ENCODE measurements around the gene SUPT3H. TPM values are rescaled to one million over a fixed set of nuclear protein-coding genes. Genes with fewer than 3 reads are reported as not detected.
"Not testable (repeated sequence)": the region's sequence is repeated elsewhere in the genome, so short reads cannot be mapped to it uniquely, and the experiment has no call there.

SUPT3H gene
- total RNA-seq, 3 donors from 2014 or later, result 6.9 to 15.1 (median 13.6) TPM

- no peak for DNase-seq (ENCODE audit: low spot score in 2 of 2)
- no peak overlapping the region for H3K4me3 ChIP-seq
- intact Hi-C loops (cut with DNase I; ENCODE audit: low total_unique reads), result no loop called here
These were observed 509.4 kb downstream of the SUPT3H start for GRCh38 chr6:44868335-44868668.

DNA sequence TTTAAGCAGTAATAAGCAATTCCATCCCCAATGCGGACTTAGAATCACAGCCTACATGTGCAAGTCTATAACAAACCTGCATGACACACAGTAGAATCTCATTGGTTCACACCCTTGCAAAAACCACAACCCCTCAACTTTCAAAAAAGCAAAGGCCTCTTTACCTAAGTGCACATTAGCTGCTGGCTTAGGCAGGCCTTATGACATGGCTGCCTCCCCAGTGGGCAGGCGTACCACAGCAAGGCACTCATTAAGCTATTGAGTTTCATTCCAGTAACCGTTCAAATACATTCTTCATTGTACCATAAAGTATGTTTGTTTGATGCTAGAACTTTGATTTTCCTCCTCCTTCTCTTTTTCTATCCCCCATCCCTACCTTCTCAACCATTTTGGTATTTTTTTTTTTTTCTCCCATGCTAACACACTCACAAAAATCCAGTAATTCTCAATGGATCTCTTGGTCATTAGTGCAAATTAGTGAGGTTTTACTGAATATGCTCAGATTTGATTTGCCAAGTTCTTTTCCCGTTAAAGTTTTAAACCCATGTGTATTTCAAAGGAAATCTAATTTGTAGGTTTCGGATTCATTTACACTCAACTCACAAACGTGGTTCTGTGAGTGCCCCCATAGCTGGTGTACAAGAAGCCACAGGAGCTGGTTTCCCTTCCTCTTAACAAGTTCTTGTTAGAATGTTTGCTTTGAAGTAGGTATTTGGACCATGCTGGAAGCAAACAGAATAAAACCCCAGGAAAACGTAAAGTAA is 510.0 kb downstream of the SUPT3H start:
- no peaks in the 10 kb centered on the region for H3K27me3 ChIP-seq
- no peak for DNase-seq (ENCODE audit: low spot score in 2 of 2)
- intact Hi-C loops (cut with DNase I; ENCODE audit: low total_unique reads), result no loop called here
- no peak overlapping the region for H3K4me3 ChIP-seq
- no peaks in the 10 kb centered on the region for H3K36me3 ChIP-seq
- H3K27ac ChIP-seq, result no peak overlapping the region
- TF ChIP-seq CTCF (IDR thresholded peaks at IDR 0.05) (no peak), POLR2A (IDR thresholded peaks at IDR 0.05) (no peak), POLR2AphosphoS5 (IDR thresholded peaks at IDR 0.05) (no peak)
- peaks cover 0 to 10% of the 10 kb centered on the region in 2 donors for H3K9me3 ChIP-seq
- H3K4me1 ChIP-seq, result no peaks in the 10 kb centered on the region

More at GRCh38 chr6:44868335-44868668, 509.4 kb downstream of the SUPT3H start:
- no peak overlapping the region for H3K27ac ChIP-seq
- peaks cover 0 to 10% of the 10 kb centered on the region in 2 donors for H3K9me3 ChIP-seq
- no peaks in the 10 kb centered on the region for H3K27me3 ChIP-seq
- H3K36me3 ChIP-seq, result no peaks in the 10 kb centered on the region
- TF ChIP-seq POLR2AphosphoS5 (IDR thresholded peaks at IDR 0.05), result no peak
- no peak for TF ChIP-seq CTCF (IDR thresholded peaks at IDR 0.05)
- no peak for TF ChIP-seq POLR2A (IDR thresholded peaks at IDR 0.05)
- no peaks in the 10 kb centered on the region for H3K4me1 ChIP-seq

DNA sequence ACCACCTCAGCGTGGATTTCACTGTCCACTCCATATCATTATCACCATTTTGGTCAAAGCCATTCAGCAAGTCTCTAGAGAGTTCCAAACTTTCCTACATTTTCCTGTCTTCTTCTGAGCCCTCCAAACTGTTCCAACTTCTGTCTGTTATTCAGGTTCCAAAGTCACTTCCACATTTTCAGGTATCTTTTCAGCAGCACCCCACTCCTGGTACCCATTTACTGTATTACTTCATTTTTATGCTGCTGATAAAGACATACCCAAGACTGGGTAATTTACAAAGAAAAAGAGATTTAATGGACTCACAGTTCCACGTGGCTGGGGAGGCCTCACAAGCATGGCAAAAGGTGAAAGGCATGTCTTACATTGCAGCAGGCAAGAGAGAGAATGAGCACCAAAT is 512.5 kb downstream of the SUPT3H start:
- H3K27ac ChIP-seq; intact Hi-C loops (cut with DNase I; ENCODE audit: low total_unique reads); H3K4me3 ChIP-seq; DNase-seq (ENCODE audit: low spot score in 2 of 2); H3K4me1 ChIP-seq; H3K36me3 ChIP-seq; H3K27me3 ChIP-seq: not testable (repeated sequence)
- H3K9me3 ChIP-seq, result peaks cover 0 to 10% of the 10 kb centered on the region in 2 donors

- TF ChIP-seq POLR2A (IDR thresholded peaks at IDR 0.05), result no peak
- TF ChIP-seq POLR2AphosphoS5 (IDR thresholded peaks at IDR 0.05), result no peak
- TF ChIP-seq CTCF (IDR thresholded peaks at IDR 0.05), result no peak
- Histone ChIP-seq H3K27ac (no peak overlapping the region), H3K9me3 (peaks cover 0 to 1% of the 10 kb centered on the region in 2 donors), H3K36me3 (no peaks in the 10 kb centered on the region), H3K27me3 (no peaks in the 10 kb centered on the region), H3K4me3 (no peak overlapping the region), H3K4me1 (no peaks in the 10 kb centered on the region)
- no peak for DNase-seq (ENCODE audit: low spot score in 2 of 2)
- intact Hi-C loops (cut with DNase I; ENCODE audit: low total_unique reads), result no loop called here
These were observed 517.8 kb downstream of the SUPT3H start for GRCh38 chr6:44859901-44860410.

GRCh38 chr6:44858998-44859397 is 518.7 kb downstream of the SUPT3H start:
- Histone ChIP-seq H3K36me3 (no peaks in the 10 kb centered on the region), H3K4me1 (no peaks in the 10 kb centered on the region), H3K27ac (no peak overlapping the region), H3K27me3 (no peaks in the 10 kb centered on the region), H3K4me3 (no peak overlapping the region), H3K9me3 (no peaks in the 10 kb centered on the region)
- intact Hi-C loops (cut with DNase I; ENCODE audit: low total_unique reads), result no loop called here
- TF ChIP-seq POLR2AphosphoS5 (IDR thresholded peaks at IDR 0.05) (no peak), POLR2A (IDR thresholded peaks at IDR 0.05) (no peak), CTCF (IDR thresholded peaks at IDR 0.05) (no peak)
- no peak for DNase-seq (ENCODE audit: low spot score in 2 of 2)

Data from breast epithelium (tissue), 4 donors.